ENCODE data around the gene AK5. TPM values are rescaled to one million over a fixed set of nuclear protein-coding genes. Genes with fewer than 3 reads are reported as not detected.

AK5 gene
- total and polyA plus RNA-seq, 2 of the 13 experiments (the other 11 are each of a cell fraction or from before 2014, with no cell fraction given): not detected

GRCh38 chr1:77348549-77348948 is 66.7 kb downstream of the AK5 start:
- FAIRE-seq (no peak), DNase-seq (ENCODE audit: low spot score) (no peak), ATAC-seq (no peak)
- Histone ChIP-seq H4K20me1 (ENCODE audit: insufficient read depth, low read length) (no peaks in the 10 kb centered on the region), H3K4me3 (replicated peaks in 1 of 3; ENCODE audit: insufficient read depth in 1 of 3, low read depth in 2 of 3, low read length in 3 of 3) (no peak overlapping the region), H3K9me3 (ENCODE audit: low read length) (no peaks in the 10 kb centered on the region), H3K27ac (ENCODE audit: extremely low read length, insufficient read depth, low read length) (no peak overlapping the region), H3K79me2 (ENCODE audit: insufficient read depth, low read length) (no peaks in the 10 kb centered on the region), H3K27me3 (ENCODE audit: control insufficient read depth in 1 of 2, insufficient read depth in 2 of 2, low read length in 2 of 2) (peaks cover 0 to 2% of the 10 kb centered on the region in 2 experiments; a peak in 3 of 5 replicates), H3K36me3 (replicated peaks in 1 of 2; ENCODE audit: control insufficient read depth in 1 of 2, insufficient read depth in 2 of 2, low read length in 2 of 2) (no peaks in the 10 kb centered on the region), H3K4me2 (ENCODE audit: low read depth, low read length) (no peak overlapping the region), H3K4me1 (ENCODE audit: insufficient read depth, low read length) (no peaks in the 10 kb centered on the region), H3K9ac (ENCODE audit: insufficient read depth, low read depth, low read length) (no peak overlapping the region), H2AFZ (ENCODE audit: low read length) (no peak overlapping the region)
- no peak for TF ChIP-seq UBTF (CRISPR knock-in tag; IDR thresholded peaks at IDR 0.05)
- no peak for TF ChIP-seq CSRNP2 (CRISPR knock-in tag; conservative IDR thresholded peaks at IDR 0.05; ENCODE audit: low read depth)
- no peak for TF ChIP-seq MAX (IDR thresholded peaks at IDR 0.05)
- TF ChIP-seq ZNF264 (CRISPR knock-in tag; IDR thresholded peaks at IDR 0.05): no peak
- TF ChIP-seq ZNF121 (CRISPR knock-in tag; IDR thresholded peaks at IDR 0.05): no peak
- TF ChIP-seq ZBTB10 (CRISPR knock-in tag; IDR thresholded peaks at IDR 0.05; ENCODE audit: borderline replicate concordance): no peak
- TF ChIP-seq PHB2 (IDR thresholded peaks at IDR 0.05; ENCODE audit: partially characterized antibody): no peak
- no peak for TF ChIP-seq REPIN1 (CRISPR knock-in tag; IDR thresholded peaks at IDR 0.05; ENCODE audit: borderline replicate concordance, low read depth)
- POLR2A ChIA-PET: no interaction called here
- no TSS peak for BruUV-seq (replicated peaks)
- in situ Hi-C loops (cut with HindIII; ENCODE audit: extremely low pct_ligation_motif_present, low pct_unique_long_range_greater_than_20kb): no loop called here
- CTCF ChIA-PET (ENCODE audit: low intra/inter-chr PET ratio, low total read pairs): no interaction called here
- intact Hi-C loops (cut with micrococcal nuclease; ENCODE audit: unreplicated experiment): no loop called here
